H1 (cell line): ENCODE results near the gene RGR. TPM values are rescaled to one million over a fixed set of nuclear protein-coding genes. Genes with fewer than 3 reads are reported as not detected.

Experiments
- CTCF ChIA-PET: fragments of 300-600 bp; sonication (Branson Sonifier 250); formaldehyde crosslinking; loops from one replicate; lab custom pipeline; 2021; ENCODE audit not compliant: partially characterized antibody; lab: Charles Lee
- POLR2A ChIA-PET: fragments of 300-600 bp; sonication (Branson Sonifier 250); formaldehyde crosslinking; loops from one replicate; lab custom pipeline; 2021; ENCODE audit warnings: inconsistent platforms; ENCODE audit not compliant: partially characterized antibody; lab: Charles Lee
- DNase-seq, 2 experiments: peaks; one replicate each; pipeline versions ENCODE4 v3.0.0 to v3.0.0-alpha.2; 2010 to 2022; ENCODE audit warnings: low spot score in 2 of 2, low read depth in 1 of 2, mixed read lengths in 1 of 2
- FAIRE-seq: peaks from 2 replicates; lab custom pipeline; 2011; peaks lifted over from hg19 to GRCh38; lab: Jason Lieb, UNC
- H2AFZ ChIP-seq: 2 replicates; pipeline ENCODE4 v1.8.1; 2012; ENCODE audit warnings: low read length, inconsistent platforms
- H2AK5ac ChIP-seq: 2 replicates; pipeline ENCODE4 v1.6.1; 2013; ENCODE audit warnings: low read depth, low read length
- H2BK120ac ChIP-seq: replicated peaks from 2 replicates; pipeline ENCODE3; 2013; ENCODE audit warnings: low read depth, low read length, inconsistent platforms
- H2BK12ac ChIP-seq: 2 replicates; pipeline ENCODE4 v1.6.1; 2013; ENCODE audit warnings: low read depth, low read length
- H2BK15ac ChIP-seq: 2 replicates; pipeline ENCODE4 v1.6.1; 2013; ENCODE audit warnings: low read length
- H2BK20ac ChIP-seq: 2 replicates; pipeline ENCODE4 v1.6.1; 2013; ENCODE audit warnings: low read length
- H2BK5ac ChIP-seq: 2 replicates; pipeline ENCODE4 v1.6.1; 2013; ENCODE audit warnings: low read depth, low read length
- H3K14ac ChIP-seq: 2 replicates; pipeline ENCODE4 v1.6.1; 2013; ENCODE audit warnings: inconsistent platforms; ENCODE audit not compliant: insufficient read length
- H3K18ac ChIP-seq: 2 replicates; pipeline ENCODE4 v1.6.1; 2013; ENCODE audit warnings: low read length; ENCODE audit errors: extremely low read depth
- H3K23ac ChIP-seq: 2 replicates; pipeline ENCODE4 v1.6.1; 2013; ENCODE audit warnings: inconsistent platforms; ENCODE audit not compliant: insufficient read length
- H3K23me2 ChIP-seq: 2 replicates; pipeline ENCODE4 v1.6.1; 2013; ENCODE audit warnings: low read depth, low read length
- H3K27ac ChIP-seq: 2 replicates; pipeline ENCODE4 v1.6.1; 2011; ENCODE audit warnings: low read depth, low read length, inconsistent platforms
- H3K27me3 ChIP-seq, 4 experiments: replicated peaks in 1 of 4; 1 replicate in 1 of 4; 2 replicates in 3 of 4; pipeline versions ENCODE4 v1.6.1 to v1.8.1; 2011 to 2013; ENCODE audit warnings: low read length in 3 of 4, mild to moderate bottlenecking in 3 of 4, inconsistent platforms in 2 of 4, mixed read lengths in 2 of 4, moderate library complexity in 1 of 4; ENCODE audit not compliant: control insufficient read depth in 3 of 4, insufficient read depth in 3 of 4; ENCODE audit errors: extremely low read depth in 1 of 4
- H3K36me3 ChIP-seq, 4 experiments: 2 replicates each; pipeline versions ENCODE4 v1.6.1 to v1.8.1; 2011 to 2013; ENCODE audit warnings: mild to moderate bottlenecking in 4 of 4, low read length in 3 of 4, moderate library complexity in 2 of 4, control low read depth in 1 of 4, inconsistent platforms in 1 of 4; ENCODE audit not compliant: insufficient read depth in 4 of 4, control insufficient read depth in 2 of 4
- H3K4ac ChIP-seq: replicated peaks from 2 replicates; pipeline ENCODE3; 2013; ENCODE audit warnings: low read length, low read depth, mixed read lengths, inconsistent platforms; ENCODE audit not compliant: insufficient read length
- H3K4me1 ChIP-seq, 4 experiments: replicated peaks in 1 of 4; 1 replicate in 1 of 4; 2 replicates in 3 of 4; pipeline versions ENCODE4 v1.6.1 to v1.8.1; 2011 to 2013; ENCODE audit warnings: low read length in 3 of 4, inconsistent platforms in 2 of 4, mixed read lengths in 1 of 4; ENCODE audit not compliant: insufficient read depth in 4 of 4, control insufficient read depth in 3 of 4
- H3K4me2 ChIP-seq, 2 experiments: 2 replicates each; pipeline versions ENCODE4 v1.6.1 to v1.8.1; 2011 to 2013; ENCODE audit warnings: low read depth in 2 of 2, low read length in 2 of 2, control low read depth in 1 of 2, inconsistent platforms in 1 of 2, mild to moderate bottlenecking in 1 of 2; ENCODE audit not compliant: insufficient read depth in 1 of 2
- H3K4me3 ChIP-seq, 4 experiments: fragments of 200-600, 300-600 bp in 1 of 4; sonication (generic), shearing (Covaris generic), sonication (Bioruptor Twin) in 1 of 4; 2 replicates each; pipeline versions ENCODE4 v1.5.1 to v1.8.1; 2011 to 2016; ENCODE audit warnings: low read length in 4 of 4, low read depth in 3 of 4, control low read depth in 2 of 4, inconsistent platforms in 2 of 4, mild to moderate bottlenecking in 2 of 4, mixed read lengths in 1 of 4, moderate library complexity in 1 of 4; ENCODE audit not compliant: insufficient read depth in 2 of 4; ENCODE audit errors: extremely low read depth in 1 of 4
- H3K56ac ChIP-seq: replicated peaks from 2 replicates; pipeline ENCODE3; 2013; ENCODE audit warnings: low read depth, mild to moderate bottlenecking, mixed read lengths, low read length, inconsistent platforms; ENCODE audit not compliant: insufficient read length
- H3K79me1 ChIP-seq: 2 replicates; pipeline ENCODE4 v1.6.1; 2013; ENCODE audit warnings: low read depth, low read length, control low read depth
- H3K79me2 ChIP-seq, 2 experiments: 2 replicates each; pipeline versions ENCODE4 v1.6.1 to v1.8.1; 2012 to 2013; ENCODE audit warnings: low read length in 2 of 2, mild to moderate bottlenecking in 2 of 2, inconsistent platforms in 1 of 2; ENCODE audit not compliant: insufficient read depth in 2 of 2, control insufficient read depth in 1 of 2
- H3K9ac ChIP-seq, 4 experiments: replicated peaks in 1 of 4; 1 replicate in 1 of 4; 2 replicates in 3 of 4; pipeline versions ENCODE4 v1.6.1 to v1.8.1; 2011 to 2013; ENCODE audit warnings: low read depth in 3 of 4, low read length in 3 of 4, control low read depth in 2 of 4, mild to moderate bottlenecking in 2 of 4, moderate library complexity in 2 of 4, inconsistent platforms in 1 of 4; ENCODE audit errors: extremely low read depth in 1 of 4
- H3K9me3 ChIP-seq, 2 experiments: 2 replicates each; pipeline versions ENCODE4 v1.6.1 to v1.8.1; 2012 to 2013; ENCODE audit warnings: mild to moderate bottlenecking in 2 of 2, moderate library complexity in 2 of 2, control low read depth in 1 of 2, inconsistent platforms in 1 of 2, low read depth in 1 of 2, low read length in 1 of 2, mixed read lengths in 1 of 2; ENCODE audit not compliant: insufficient read depth in 2 of 2
- H4K20me1 ChIP-seq, 2 experiments: replicated peaks in 1 of 2; 2 replicates each; pipeline versions ENCODE3 to v1.8.1; 2011 to 2013; ENCODE audit warnings: inconsistent platforms in 2 of 2, low read length in 2 of 2, mild to moderate bottlenecking in 1 of 2; ENCODE audit not compliant: insufficient read depth in 2 of 2, control insufficient read depth in 1 of 2
- H4K5ac ChIP-seq: 2 replicates; pipeline ENCODE4 v1.6.1; 2013; ENCODE audit warnings: low read length, low read depth, mixed read lengths, inconsistent platforms; ENCODE audit not compliant: insufficient read length
- H4K8ac ChIP-seq: 2 replicates; pipeline ENCODE4 v1.8.0; 2013; ENCODE audit warnings: mild to moderate bottlenecking, moderate library complexity, low read length, inconsistent platforms; ENCODE audit not compliant: insufficient read depth; ENCODE audit errors: extremely low read depth
- H4K91ac ChIP-seq: replicated peaks from 2 replicates; pipeline ENCODE3; 2013; ENCODE audit warnings: low read length, mixed read lengths, inconsistent platforms; ENCODE audit not compliant: insufficient read length
- CHD2 ChIP-seq: IDR thresholded peaks from 2 replicates; pipeline ENCODE4 v1.6.1; 2012; ENCODE audit warnings: low read length, improper control_type of control experiment
- GABPA ChIP-seq: IDR thresholded peaks from 2 replicates; pipeline ENCODE4 v1.6.1; 2011; ENCODE audit warnings: mild to moderate bottlenecking, low read length, moderate library complexity, borderline replicate concordance; ENCODE audit not compliant: insufficient read depth
- RFX5 ChIP-seq: IDR thresholded peaks from 2 replicates; pipeline ENCODE4 v1.6.1; 2011; ENCODE audit warnings: low read depth, low read length, improper control_type of control experiment, borderline replicate concordance
- SP4 ChIP-seq: IDR thresholded peaks from 2 replicates; pipeline ENCODE4 v1.6.1; 2012; ENCODE audit warnings: low read length, inconsistent platforms
- SUZ12 ChIP-seq: fragments of 200-600 bp; sonication (generic); IDR thresholded peaks from 2 replicates; pipeline ENCODE4 v1.6.1; 2012; ENCODE audit warnings: mild to moderate bottlenecking, inconsistent platforms, low read length, moderate library complexity, mixed read lengths
- WGBS, 2 experiments: shearing (Covaris generic) in 1 of 2; methylation state at CpG; one replicate each; pipeline versions ENCODE4 v1.1.6 to v1.1.7; 2013 to 2015; ENCODE audit warnings: low lambda C conversion rate in 2 of 2, mixed read lengths in 2 of 2, inconsistent platforms in 1 of 2, low coverage in 1 of 2, missing lambda C conversion rate in 1 of 2; ENCODE audit not compliant: insufficient replicate concordance in 2 of 2, insufficient coverage in 1 of 2, insufficient read length in 1 of 2; ENCODE audit errors: extremely low coverage in 1 of 2, missing lambda C conversion rate in 1 of 2; 5-methylcytosine and 5-hydroxymethylcytosine counted together
- long read RNA-seq, 2 experiments: library from RNA in 1 of 2; library from capped mRNA in 1 of 2; stranded (forward); transcript quantifications; one replicate each; pipeline ENCODE4 v2.0.0, GENCODE V29; 2021; ENCODE audit warnings: inconsistent platforms in 1 of 2
- polyA minus RNA-seq, 3 experiments: library from RNA; depleted of rRNA, polyadenylated mRNA; stranded (reverse); fragments of >200 nt; gene quantifications; 1 replicate in 2 of 3; 2 replicates in 1 of 3; pipeline ENCODE4 v1.2.3, GENCODE V29; 2011
- polyA plus RNA-seq, 7 experiments: library from polyadenylated mRNA; depleted of rRNA in 3 of 7; stranded (reverse) in 5 of 7; unstranded in 2 of 7; fragments of >200 nt in 5 of 7; fragments of 200-250 nt in 2 of 7; gene quantifications; 1 replicate in 5 of 7; 2 replicates in 1 of 7; 4 replicates in 1 of 7; pipeline versions ENCODE4 v1.2.1 to v1.2.3, GENCODE V29; 2011 to 2013; ENCODE audit warnings: missing spikeins in 2 of 7, mixed read lengths in 2 of 7
- total RNA-seq: library from RNA; stranded (reverse); fragmentation: NEBNext Ultra II Directional; extraction: Animal tissue kit (Norgen Biotek cat#: 25700); gene quantifications from 2 replicates; pipeline ENCODE4 v1.2.1, GENCODE V29; 2021

The RGR gene
- total RNA-seq (not detected in 2 replicates), polyA plus RNA-seq (2011; rRNA removed) (not detected in 2 replicates), polyA minus RNA-seq (2011; rRNA and poly(A)+ RNA removed) (not detected in 2 replicates)
- not detected for polyA plus RNA-seq (2011; cell fraction: cytosol; rRNA removed)
- not detected for polyA plus RNA-seq (2011; cell fraction: nucleus; rRNA removed)
- not detected in 4 replicates for polyA plus RNA-seq (2012, experiment 1 of 2)
- not detected for polyA plus RNA-seq (2012, experiment 2 of 2)
- polyA plus RNA-seq (2013, experiment 1 of 2) = not detected
- not detected for polyA plus RNA-seq (2013, experiment 2 of 2)
- polyA minus RNA-seq (2011; cell fraction: cytosol; rRNA and poly(A)+ RNA removed) = not detected
- polyA minus RNA-seq (2011; cell fraction: nucleus; rRNA and poly(A)+ RNA removed) = not detected
- long read RNA-seq, experiment 1 = 0 reads
- long read RNA-seq, experiment 2 = 0 reads

DNA sequence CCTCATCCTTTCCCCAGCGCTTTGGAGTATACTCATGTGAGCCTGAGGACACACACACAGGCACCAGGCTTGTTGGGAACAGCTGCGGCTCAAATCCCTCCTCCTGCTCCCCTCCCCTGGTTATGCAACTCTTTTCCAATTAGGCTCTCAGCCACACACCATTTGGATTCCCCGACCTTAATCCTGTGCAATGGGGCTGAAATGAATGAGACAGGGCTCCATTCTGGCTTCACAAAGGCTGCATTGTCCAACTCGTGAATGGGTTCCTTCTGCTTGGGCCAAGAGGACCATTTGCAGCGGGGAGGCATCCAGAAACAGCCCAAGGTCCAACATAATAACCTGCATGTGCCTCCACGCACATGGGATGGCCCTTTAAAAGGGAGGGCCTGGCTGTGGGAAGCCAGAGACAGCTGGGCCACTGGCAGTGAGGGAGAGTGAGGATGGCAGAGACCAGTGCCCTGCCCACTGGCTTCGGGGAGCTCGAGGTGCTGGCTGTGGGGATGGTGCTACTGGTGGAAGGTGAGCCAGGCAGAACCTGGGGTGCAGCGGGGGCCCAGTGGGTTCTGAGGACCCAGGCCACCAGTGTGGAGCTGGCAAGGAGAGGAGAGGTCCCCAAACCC, at the start of gene RGR:
Gene RGR, plus strand, starts transcription at position 403 of the 620 bp plus-strand sequence. Its CDS starts 38 bp downstream, at position 441.
- Histone ChIP-seq H2BK20ac (no peak within 1 kb of the TSS), H3K9ac (no peak within 1 kb of the TSS), H3K9me3 (no peaks in the 10 kb centered on the region), H2AFZ (0 out of 2 replicates have a peak within 1 kb of the TSS, but pooled peaks have one; percentile 14), H3K4me3 (no peak within 1 kb of the TSS), H3K4me1 (no peaks in the 10 kb centered on the region), H3K23ac (no peak within 1 kb of the TSS), H2BK15ac (no peak within 1 kb of the TSS), H4K5ac (no peak within 1 kb of the TSS), H3K4ac (no peak within 1 kb of the TSS), H3K14ac (no peak within 1 kb of the TSS), H3K56ac (no peak within 1 kb of the TSS), H3K4me2 (no peak within 1 kb of the TSS), H3K18ac (no peak within 1 kb of the TSS; the same call in 1 of the 2 replicates), H3K36me3 (no peaks in the 10 kb centered on the region), H2BK5ac (no peak within 1 kb of the TSS), H3K23me2 (no peaks in the 10 kb centered on the region; the same call in 1 of the 2 replicates), H2AK5ac (no peak within 1 kb of the TSS), H3K27me3 (no peaks in the 10 kb centered on the region), H3K79me1 (no peaks in the 10 kb centered on the region), H4K8ac (no peak within 1 kb of the TSS), H2BK12ac (no peak within 1 kb of the TSS), H3K27ac (no peak within 1 kb of the TSS), H4K91ac (no peak within 1 kb of the TSS), H4K20me1 (no peaks in the 10 kb centered on the region), H2BK120ac (no peak within 1 kb of the TSS), H3K79me2 (no peaks in the 10 kb centered on the region)
- POLR2A ChIA-PET = no interaction called here
- FAIRE-seq = no peak
- CTCF ChIA-PET = interaction anchor here (0.8 to 11.2 kb wide), 7 partner anchors 8 to 368 kb away, joined by 3 to 102 read pairs (median 7); no protein-coding TSS in a partner anchor
- no peak for DNase-seq
- TF ChIP-seq GABPA = no peak
- TF ChIP-seq RFX5 = no peak
- no peak for TF ChIP-seq SUZ12
- TF ChIP-seq CHD2 = no peak
- no peak for TF ChIP-seq SP4
- WGBS, 2 experiments = 88% methylated on average over 9 of the region's 9 CpGs; no CpG with 5 or more reads in 1 of the 2 experiments
